Endothelial cell of umbilical vein (primary cell): Measurements from ENCODE around the gene CLDN14. TPM values are rescaled to one million over a fixed set of nuclear protein-coding genes. Genes with fewer than 3 reads are reported as not detected.

Experiments
- BruUV-seq: library from RNA; stranded (reverse); fragments of 400-500 nt; replicated peaks from 2 replicates; lab custom pipeline; 2021; lab: Mats Ljungman, UMichigan
- CTCF ChIA-PET: fragments of 300-600, 350-600 bp; sonication (Branson Sonifier 250); formaldehyde crosslinking; loops from one replicate; lab custom pipeline; 2021; ENCODE audit warnings: antibody characterized with exemption, inconsistent platforms; lab: Charles Lee
- POLR2A ChIA-PET: fragments of 300-600, 350-600 bp; sonication (Branson Sonifier 250); formaldehyde crosslinking; loops from one replicate; lab custom pipeline; 2021; ENCODE audit warnings: antibody characterized with exemption, inconsistent platforms; lab: Charles Lee
- DNase-seq: peaks from one replicate; pipeline ENCODE4 v3.0.0-alpha.2; 2011; ENCODE audit warnings: low read depth, low spot score
- FAIRE-seq: peaks from 2 replicates; lab custom pipeline; 2011; peaks lifted over from hg19 to GRCh38; lab: Jason Lieb, UNC
- H2AFZ ChIP-seq: 2 replicates; pipeline ENCODE4 v1.6.0; 2012; ENCODE audit warnings: low read depth, low read length, control low read depth, inconsistent platforms
- H3K27ac ChIP-seq: 2 replicates; pipeline ENCODE4 v1.5.1; 2011; ENCODE audit warnings: low read depth, mild to moderate bottlenecking, control low read depth, low read length, moderate library complexity; ENCODE audit not compliant: insufficient read depth
- H3K27me3 ChIP-seq, 2 experiments: 2 replicates each; pipeline versions ENCODE4 v1.6.0 to v1.6.1; 2011; ENCODE audit warnings: low read length in 2 of 2, mixed read lengths in 1 of 2; ENCODE audit not compliant: control insufficient read depth in 2 of 2, insufficient read depth in 2 of 2
- H3K36me3 ChIP-seq, 2 experiments: 2 replicates in 1 of 2; 3 replicates in 1 of 2; pipeline ENCODE4 v1.5.1; 2011; ENCODE audit warnings: low read length in 2 of 2, mild to moderate bottlenecking in 1 of 2, moderate library complexity in 1 of 2; ENCODE audit not compliant: control insufficient read depth in 2 of 2, insufficient read depth in 2 of 2; ENCODE audit errors: extremely low read depth in 1 of 2
- H3K4me1 ChIP-seq: 3 replicates; pipeline ENCODE4 v1.5.1; 2011; ENCODE audit warnings: mild to moderate bottlenecking, low read length; ENCODE audit not compliant: control insufficient read depth, insufficient read depth; ENCODE audit errors: extremely low read depth
- H3K4me2 ChIP-seq: 2 replicates; pipeline ENCODE4 v1.6.1; 2011; ENCODE audit warnings: low read length, control low read depth, mixed read lengths; ENCODE audit not compliant: insufficient read depth
- H3K4me3 ChIP-seq, 3 experiments: fragments of 200-600 bp in 1 of 3; sonication (generic), shearing (Covaris generic) in 1 of 3; replicated peaks in 1 of 3; 2 replicates each; pipeline ENCODE4 v1.5.1; 2011 to 2016; ENCODE audit warnings: control low read depth in 3 of 3, low read length in 3 of 3, mild to moderate bottlenecking in 2 of 3, inconsistent platforms in 1 of 3, low read depth in 1 of 3, moderate library complexity in 1 of 3; ENCODE audit not compliant: insufficient read depth in 1 of 3
- H3K79me2 ChIP-seq: 2 replicates; pipeline ENCODE4 v1.6.0; 2012; ENCODE audit warnings: low read length, inconsistent platforms; ENCODE audit not compliant: control insufficient read depth, insufficient read depth
- H3K9ac ChIP-seq: replicated peaks from 2 replicates; pipeline ENCODE3; 2011; ENCODE audit warnings: low read length, control low read depth; ENCODE audit not compliant: insufficient read depth; ENCODE audit errors: extremely low read depth
- H3K9me1 ChIP-seq: replicated peaks from 3 replicates; pipeline ENCODE4 v1.6.0; 2011; ENCODE audit warnings: mild to moderate bottlenecking, low read length; ENCODE audit not compliant: control insufficient read depth, insufficient read depth; ENCODE audit errors: extremely low read depth
- H3K9me3 ChIP-seq: replicated peaks from 2 replicates; pipeline ENCODE4 v1.5.1; 2012; ENCODE audit warnings: low read length, inconsistent platforms; ENCODE audit not compliant: control insufficient read depth, insufficient read depth
- H4K20me1 ChIP-seq: replicated peaks from 2 replicates; pipeline ENCODE3; 2011; ENCODE audit warnings: mild to moderate bottlenecking, low read length; ENCODE audit not compliant: control insufficient read depth, insufficient read depth; ENCODE audit errors: extremely low read depth
- EZH2 ChIP-seq: IDR thresholded peaks from 2 replicates; pipeline ENCODE4 v1.6.1; 2012; ENCODE audit warnings: borderline replicate concordance, low read depth, mild to moderate bottlenecking, moderate library complexity, low read length, inconsistent platforms; ENCODE audit not compliant: severe bottlenecking
- FOS ChIP-seq: IDR thresholded peaks from 2 replicates; pipeline ENCODE4 v1.6.1; 2011; ENCODE audit warnings: mild to moderate bottlenecking, low read length, moderate library complexity, borderline replicate concordance; ENCODE audit not compliant: insufficient read depth
- GATA2 ChIP-seq: IDR thresholded peaks from 2 replicates; pipeline ENCODE4 v1.7.0; 2011; ENCODE audit warnings: low read depth, mild to moderate bottlenecking, moderate library complexity, mixed read lengths, low read length; ENCODE audit not compliant: insufficient read length, insufficient read depth
- JUN ChIP-seq: IDR thresholded peaks from 2 replicates; pipeline ENCODE4 v1.6.1; 2011; ENCODE audit warnings: borderline replicate concordance, low read depth; ENCODE audit not compliant: insufficient read length, insufficient read depth
- MYC ChIP-seq: IDR thresholded peaks from one replicate; pipeline ENCODE4 v1.6.1; 2011; ENCODE audit warnings: mild to moderate bottlenecking, low read depth, low read length
- POLR2A ChIP-seq: IDR thresholded peaks from 2 replicates; pipeline ENCODE4 v1.6.1; 2012; ENCODE audit warnings: low read depth, mild to moderate bottlenecking, control low read depth, low read length
- POLR2AphosphoS5 ChIP-seq: IDR thresholded peaks from 2 replicates; pipeline ENCODE4 v1.6.1; 2012; ENCODE audit warnings: low read depth, mild to moderate bottlenecking, control low read depth, low read length, moderate library complexity; ENCODE audit not compliant: insufficient read depth
- dilution Hi-C: fragments of 300-500 bp; cut with MboI; formaldehyde crosslinking; loops from one replicate; pipeline ENCODE4 v1.15.0; 2019; ENCODE audit warnings: low sequenced_read_pairs; ENCODE audit not compliant: extremely low pct_ligation_motif_present
- intact Hi-C: fragments of 100-400 bp; cut with micrococcal nuclease; formaldehyde crosslinking; loops from one replicate; pipeline ENCODE4 v1.10.0; 2022
- polyA plus RNA-seq, 4 experiments: library from polyadenylated mRNA; depleted of rRNA in 3 of 4; stranded (reverse) in 3 of 4; unstranded in 1 of 4; fragments of >200 nt; gene quantifications; 2 replicates each; pipeline versions ENCODE4 v1.2.1 to v1.2.3, GENCODE V29; 2011 to 2012; ENCODE audit warnings: missing spikeins in 1 of 4
- total RNA-seq: library from RNA; stranded (reverse); gene quantifications from 2 replicates; pipeline ENCODE4 v1.2.3, GENCODE V29; 2021
- TF ChIP-seq, protein P1 (sequence below), 2 donors: IDR thresholded peaks; 1 replicate in 1 of 2; 2 replicates in 1 of 2; pipeline ENCODE4 v1.5.1; 2011; ENCODE audit warnings: low read length in 2 of 2, mild to moderate bottlenecking in 2 of 2, moderate library complexity in 2 of 2, control low read depth in 1 of 2, inconsistent platforms in 1 of 2, low read depth in 1 of 2; ENCODE audit not compliant: insufficient read depth in 1 of 2; ENCODE audit errors: extremely low read depth in 1 of 2
- TF ChIP-seq, protein P2 (sequence below): IDR thresholded peaks from 2 replicates; pipeline ENCODE4 v1.6.1; 2011; ENCODE audit not compliant: insufficient read depth, insufficient read length

CLDN14 gene
- total and polyA plus RNA-seq, 2 donors (not counting 3 experiments of a cell fraction or from before 2014, with no cell fraction given) = 1.0 to 2.5 TPM

GRCh38 chr21:36419996-36420395 is 59.9 kb downstream of the CLDN14 start:
- peak; percentile 97 for FAIRE-seq
- DNase-seq = peak; percentile 93
- ChIA-PET POLR2A (no interaction called here), CTCF (interaction anchor here (0.6 to 2.0 kb wide), 11 partner anchors 9 to 508 kb away, joined by 3 to 11 read pairs (median 6); no protein-coding TSS in a partner anchor)
- no peak for TF ChIP-seq MYC
- TF ChIP-seq FOS = no peak
- TF ChIP-seq, protein P1, sequence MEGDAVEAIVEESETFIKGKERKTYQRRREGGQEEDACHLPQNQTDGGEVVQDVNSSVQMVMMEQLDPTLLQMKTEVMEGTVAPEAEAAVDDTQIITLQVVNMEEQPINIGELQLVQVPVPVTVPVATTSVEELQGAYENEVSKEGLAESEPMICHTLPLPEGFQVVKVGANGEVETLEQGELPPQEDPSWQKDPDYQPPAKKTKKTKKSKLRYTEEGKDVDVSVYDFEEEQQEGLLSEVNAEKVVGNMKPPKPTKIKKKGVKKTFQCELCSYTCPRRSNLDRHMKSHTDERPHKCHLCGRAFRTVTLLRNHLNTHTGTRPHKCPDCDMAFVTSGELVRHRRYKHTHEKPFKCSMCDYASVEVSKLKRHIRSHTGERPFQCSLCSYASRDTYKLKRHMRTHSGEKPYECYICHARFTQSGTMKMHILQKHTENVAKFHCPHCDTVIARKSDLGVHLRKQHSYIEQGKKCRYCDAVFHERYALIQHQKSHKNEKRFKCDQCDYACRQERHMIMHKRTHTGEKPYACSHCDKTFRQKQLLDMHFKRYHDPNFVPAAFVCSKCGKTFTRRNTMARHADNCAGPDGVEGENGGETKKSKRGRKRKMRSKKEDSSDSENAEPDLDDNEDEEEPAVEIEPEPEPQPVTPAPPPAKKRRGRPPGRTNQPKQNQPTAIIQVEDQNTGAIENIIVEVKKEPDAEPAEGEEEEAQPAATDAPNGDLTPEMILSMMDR (IDR thresholded peaks at IDR 0.05; ENCODE audit: extremely low read depth in 1 of 2, insufficient read depth in 1 of 2, low read depth in 1 of 2, low read length in 2 of 2) = peak; percentile 76 to 80
- TF ChIP-seq JUN = no peak
- TF ChIP-seq, protein P2, sequence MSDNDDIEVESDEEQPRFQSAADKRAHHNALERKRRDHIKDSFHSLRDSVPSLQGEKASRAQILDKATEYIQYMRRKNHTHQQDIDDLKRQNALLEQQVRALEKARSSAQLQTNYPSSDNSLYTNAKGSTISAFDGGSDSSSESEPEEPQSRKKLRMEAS = no peak
- TF ChIP-seq EZH2 = no peak
- no peak for TF ChIP-seq GATA2
- TF ChIP-seq POLR2AphosphoS5 = peak; percentile 16
- TF ChIP-seq POLR2A = no peak
- H3K36me3 ChIP-seq = no peaks in the 10 kb centered on the region
- H3K9me3 ChIP-seq = no peaks in the 10 kb centered on the region
- H3K27me3 ChIP-seq = no peaks in the 10 kb centered on the region
- intact Hi-C loops (loop anchor here (1.0 to 5.0 kb wide), 7 partner anchors 85 to 507 kb away; no protein-coding TSS in a partner anchor), dilution Hi-C loops (no loop called here)
- H3K4me3 ChIP-seq = no peak overlapping the region
- H3K27ac ChIP-seq = no peak overlapping the region
- H3K4me2 ChIP-seq = no peak overlapping the region
- no TSS peak for BruUV-seq
- H3K9me1 ChIP-seq = no peaks in the 10 kb centered on the region
- H2AFZ ChIP-seq = no peak overlapping the region
- no peaks in the 10 kb centered on the region for H4K20me1 ChIP-seq
- no peaks in the 10 kb centered on the region for H3K79me2 ChIP-seq
- H3K4me1 ChIP-seq = peaks cover 2% of the 10 kb centered on the region
- no peak overlapping the region for H3K9ac ChIP-seq
